OCI-LY7 (cell line): ENCODE results near the gene KRTAP5-8.

Source experiments
- CTCF ChIP-seq: fragments of 200-600 bp; sonication (generic); conservative IDR thresholded peaks from 2 replicates; pipeline ENCODE4 v1.5.1; 2014; ENCODE audit warnings: mild to moderate bottlenecking, antibody characterized with exemption, low read length, moderate library complexity, mixed read lengths
- EZH2phosphoT487 ChIP-seq: fragments of 200-600 bp; sonication (generic); IDR thresholded peaks from 2 replicates; pipeline ENCODE4 v1.6.1; 2018; ENCODE audit warnings: low read depth, borderline replicate concordance, mild to moderate bottlenecking, mixed run types, antibody characterized with exemption, low read length, moderate library complexity, mixed read lengths

GRCh38 chr11:71499125-71499524, 38.7 kb upstream of the KRTAP5-8 start:
- TF ChIP-seq CTCF (no peak), EZH2phosphoT487 (no peak)
